SK-N-SH (cell line): ENCODE measurements around the gene MYDGF. TPM values are rescaled to one million over a fixed set of nuclear protein-coding genes. Genes with fewer than 3 reads are reported as not detected.

Experiments
- CTCF ChIA-PET: fragments of 300-600, 350-600 bp; formaldehyde crosslinking; extraction: SDS; loops from one replicate; lab custom pipeline; 2021; lab: Yijun Ruan, JAX
- POLR2A ChIA-PET: fragments of 350-600 bp; sonication (Branson Sonifier 250); formaldehyde crosslinking; extraction: SDS; loops from one replicate; lab custom pipeline; 2020; ENCODE audit warnings: antibody characterized with exemption, inconsistent platforms; lab: Yijun Ruan, JAX
- DNase-seq: peaks from one replicate; pipeline ENCODE4 v3.0.0; 2012
- H2AFZ ChIP-seq: fragments of 200-600 bp; sonication (generic); 2 replicates; pipeline ENCODE4 v1.8.1; 2016; ENCODE audit warnings: antibody characterized with exemption, mild to moderate bottlenecking, low read depth
- H3F3A ChIP-seq: fragments of 200-600 bp; sonication (generic); replicated peaks from 2 replicates; pipeline ENCODE3; 2016; ENCODE audit warnings: antibody characterized with exemption, mild to moderate bottlenecking; ENCODE audit not compliant: insufficient read depth
- H3K27ac ChIP-seq, 2 experiments: fragments of 200-500 bp in 1 of 2; fragments of 200-600 bp in 1 of 2; sonication (Bioruptor generic) in 1 of 2; sonication (generic), shearing (Covaris generic) in 1 of 2; 2 replicates each; pipeline versions ENCODE4 v1.5.1 to v1.6.1; 2014 to 2016; ENCODE audit warnings: low read depth in 2 of 2, inconsistent platforms in 1 of 2, low read length in 1 of 2, mild to moderate bottlenecking in 1 of 2, mixed read lengths in 1 of 2
- H3K27me3 ChIP-seq: fragments of 200-600 bp; sonication (generic), shearing (Covaris generic); 2 replicates; pipeline ENCODE4 v1.6.1; 2016; ENCODE audit warnings: mixed run types; ENCODE audit not compliant: insufficient read depth
- H3K36me3 ChIP-seq, 2 experiments: fragments of 200-500 bp in 1 of 2; fragments of 200-600 bp in 1 of 2; sonication (Bioruptor generic) in 1 of 2; sonication (generic) in 1 of 2; replicated peaks in 1 of 2; 2 replicates each; pipeline versions ENCODE3 to v1.5.1; 2014 to 2016; ENCODE audit warnings: low read length in 1 of 2, mild to moderate bottlenecking in 1 of 2; ENCODE audit not compliant: insufficient read depth in 2 of 2, control insufficient read depth in 1 of 2
- H3K4me1 ChIP-seq, 2 experiments: fragments of 200-500 bp in 1 of 2; fragments of 200-600 bp in 1 of 2; sonication (Bioruptor generic) in 1 of 2; sonication (generic), shearing (Covaris generic) in 1 of 2; 2 replicates each; pipeline versions ENCODE4 v1.5.1 to v1.6.1; 2014 to 2016; ENCODE audit warnings: low read depth in 1 of 2, low read length in 1 of 2, mixed run types in 1 of 2; ENCODE audit not compliant: insufficient read depth in 2 of 2, control insufficient read depth in 1 of 2
- H3K4me2 ChIP-seq: fragments of 200-600 bp; sonication (generic), shearing (Covaris generic); 2 replicates; pipeline ENCODE4 v1.6.1; 2017; ENCODE audit warnings: mixed run types
- H3K4me3 ChIP-seq, 2 experiments: fragments of 200-500 bp in 1 of 2; fragments of 200-600 bp in 1 of 2; sonication (Bioruptor generic) in 1 of 2; sonication (generic), shearing (Covaris generic) in 1 of 2; 2 replicates each; pipeline versions ENCODE4 v1.5.1 to v1.8.1; 2014 to 2016; ENCODE audit warnings: low read depth in 2 of 2, inconsistent platforms in 1 of 2, low read length in 1 of 2, mild to moderate bottlenecking in 1 of 2, mixed read lengths in 1 of 2, moderate library complexity in 1 of 2
- H3K79me2 ChIP-seq: fragments of 200-600 bp; sonication (generic); 2 replicates; pipeline ENCODE4 v1.8.1; 2017; ENCODE audit warnings: mild to moderate bottlenecking; ENCODE audit not compliant: insufficient read depth
- H3K9ac ChIP-seq: fragments of 200-600 bp; sonication (generic); 2 replicates; pipeline ENCODE4 v1.6.1; 2017; ENCODE audit warnings: mixed run types
- H3K9me2 ChIP-seq: fragments of 200-600 bp; sonication (generic); 2 replicates; pipeline ENCODE4 v1.6.1; 2017; ENCODE audit warnings: mixed run types
- H3K9me3 ChIP-seq: fragments of 200-600 bp; sonication (generic); 2 replicates; pipeline ENCODE4 v1.6.1; 2017; ENCODE audit warnings: mixed run types, mild to moderate bottlenecking, moderate library complexity
- H4K20me1 ChIP-seq: fragments of 200-600 bp; sonication (generic); 2 replicates; pipeline ENCODE4 v1.6.1; 2017; ENCODE audit warnings: mild to moderate bottlenecking, mixed run types; ENCODE audit not compliant: insufficient read depth
- CHD2 ChIP-seq: fragments of 150-350 bp; IDR thresholded peaks from 2 replicates; pipeline ENCODE4 v1.6.1; 2018; ENCODE audit warnings: low read length; ENCODE audit not compliant: partially characterized antibody
- FOSL2 ChIP-seq: IDR thresholded peaks from 2 replicates; pipeline ENCODE4 v1.4.0; 2012; ENCODE audit warnings: low read depth, mild to moderate bottlenecking, moderate library complexity, borderline replicate concordance
- FOXJ3 ChIP-seq: sonication (generic); formaldehyde crosslinking; IDR thresholded peaks from 2 replicates; pipeline ENCODE4 v1.5.1; 2020; ENCODE audit warnings: mild to moderate bottlenecking, missing genetic modification reagents
- FOXM1 ChIP-seq: IDR thresholded peaks from 2 replicates; pipeline ENCODE4 v1.4.0; 2012; ENCODE audit warnings: low read depth, mild to moderate bottlenecking
- GABPA ChIP-seq: IDR thresholded peaks from 2 replicates; pipeline ENCODE4 v1.4.0; 2012; ENCODE audit warnings: low read depth, mild to moderate bottlenecking
- GATA2 ChIP-seq: sonication (generic); formaldehyde crosslinking; IDR thresholded peaks from 2 replicates; pipeline ENCODE4 v1.5.0; 2020; ENCODE audit warnings: mild to moderate bottlenecking, missing genetic modification reagents
- NFIC ChIP-seq: IDR thresholded peaks from 2 replicates; pipeline ENCODE4 v1.4.0; 2012; ENCODE audit warnings: borderline replicate concordance
- NRF1 ChIP-seq: IDR thresholded peaks from 2 replicates; pipeline ENCODE4 v1.6.1; 2012; ENCODE audit warnings: low read depth, mild to moderate bottlenecking, low read length
- RFX5 ChIP-seq: IDR thresholded peaks from 2 replicates; pipeline ENCODE4 v1.6.1; 2012; ENCODE audit warnings: mild to moderate bottlenecking, improper control_type of control experiment, low read length
- SMC3 ChIP-seq: IDR thresholded peaks from 2 replicates; pipeline ENCODE4 v1.6.1; 2012; ENCODE audit warnings: low read depth, low read length, improper control_type of control experiment
- TEAD4 ChIP-seq: IDR thresholded peaks from 2 replicates; pipeline ENCODE4 v1.4.0; 2012; ENCODE audit warnings: mild to moderate bottlenecking, borderline replicate concordance; ENCODE audit not compliant: insufficient read depth
- USF2 ChIP-seq: fragments of 150-350 bp; IDR thresholded peaks from 2 replicates; pipeline ENCODE4 v1.6.1; 2017; ENCODE audit warnings: antibody characterized with exemption, low read length, low read depth, borderline replicate concordance
- WGBS: methylation state at CpG from one replicate; pipeline ENCODE4 v1.1.6; 2017; ENCODE audit warnings: low lambda C conversion rate; 5-methylcytosine and 5-hydroxymethylcytosine counted together
- polyA plus RNA-seq, 3 experiments: library from polyadenylated mRNA; depleted of rRNA; stranded (reverse); fragments of >200 nt; gene quantifications; 2 replicates each; pipeline ENCODE4 v1.2.3, GENCODE V29; 2012
- TF ChIP-seq, protein P1 (sequence below): IDR thresholded peaks from 2 replicates; pipeline ENCODE4 v1.4.0; 2012; ENCODE audit warnings: low read depth, borderline replicate concordance

Gene MYDGF
- polyA plus RNA-seq, 1 of the 3 experiments (the other 2 are of a cell fraction), result 312 TPM

- Histone ChIP-seq H3K9ac (no peak overlapping the region), H3K27ac (no peak overlapping the region), H3K36me3 (peaks cover 30 to 38% of the 10 kb centered on the region in 2 experiments), H3K9me3 (no peaks in the 10 kb centered on the region), H2AFZ (no peak overlapping the region), H3F3A (peaks cover 9% of the 10 kb centered on the region), H3K27me3 (no peaks in the 10 kb centered on the region), H3K4me3 (no peak overlapping the region), H3K4me1 (peaks cover 12 to 19% of the 10 kb centered on the region in 2 experiments; a peak in 3 of 4 replicates), H4K20me1 (no peaks in the 10 kb centered on the region), H3K9me2 (no peaks in the 10 kb centered on the region), H3K79me2 (peaks cover 78% of the 10 kb centered on the region), H3K4me2 (no peak overlapping the region)
- ChIA-PET POLR2A (no interaction called here), CTCF (no interaction called here)
- 98% methylated on average over 9 of the region's 11 CpGs for WGBS
- peak; percentile 9 for DNase-seq
- no peak for TF ChIP-seq TEAD4
- no peak for TF ChIP-seq FOXM1
- TF ChIP-seq RFX5, result no peak
- no peak for TF ChIP-seq NFIC
- TF ChIP-seq GABPA, result no peak
- TF ChIP-seq SMC3, result no peak
- TF ChIP-seq, protein P1, sequence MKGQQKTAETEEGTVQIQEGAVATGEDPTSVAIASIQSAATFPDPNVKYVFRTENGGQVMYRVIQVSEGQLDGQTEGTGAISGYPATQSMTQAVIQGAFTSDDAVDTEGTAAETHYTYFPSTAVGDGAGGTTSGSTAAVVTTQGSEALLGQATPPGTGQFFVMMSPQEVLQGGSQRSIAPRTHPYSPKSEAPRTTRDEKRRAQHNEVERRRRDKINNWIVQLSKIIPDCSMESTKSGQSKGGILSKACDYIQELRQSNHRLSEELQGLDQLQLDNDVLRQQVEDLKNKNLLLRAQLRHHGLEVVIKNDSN, result no peak
- TF ChIP-seq CHD2, result no peak
Measured at GRCh38 chr19:4719499-4719866, 49.3 kb upstream of the MYDGF start.

GRCh38 chr19:4717966-4718701, 48.0 kb upstream of the MYDGF start:
- Histone ChIP-seq H3K9me2 (no peaks in the 10 kb centered on the region), H4K20me1 (no peaks in the 10 kb centered on the region), H3K9ac (no peak overlapping the region), H3K36me3 (peaks cover 32 to 43% of the 10 kb centered on the region in 2 experiments), H3K4me1 (peaks cover 12 to 29% of the 10 kb centered on the region in 2 experiments; a peak in 3 of 4 replicates), H3K4me2 (peak overlapping the region; percentile 59; the same call in 1 of the 2 replicates)
- POLR2A ChIA-PET, result no interaction called here
- no peak for TF ChIP-seq CHD2
- no peak for TF ChIP-seq FOSL2
- no peak for TF ChIP-seq USF2
- no peak for TF ChIP-seq GATA2 (CRISPR knock-in tag)
- no peak for TF ChIP-seq NFIC
- TF ChIP-seq FOXJ3 (CRISPR knock-in tag), result no peak
- no peak for TF ChIP-seq TEAD4
- TF ChIP-seq, protein P1, result no peak
- TF ChIP-seq NRF1, result no peak
- TF ChIP-seq, all 33 proteins: peak for 0
- Histone ChIP-seq H2AFZ (no peak overlapping the region), H3K9me3 (no peaks in the 10 kb centered on the region), H3K27ac (peak overlapping the region in 1 of 2 experiments; percentile 55; a peak in 2 of 4 replicates), H3K4me3 (no peak overlapping the region), H3F3A (peaks cover 14% of the 10 kb centered on the region), H3K27me3 (no peaks in the 10 kb centered on the region), H3K79me2 (peaks cover 76% of the 10 kb centered on the region)
- DNase-seq, result peak; percentile 11
- 81% methylated on average over 11 of the region's 15 CpGs for WGBS
- CTCF ChIA-PET, result interaction anchor here (0.6 to 1.6 kb wide), 4 partner anchors 15 to 215 kb away, joined by 3 to 4 read pairs (median 4); no protein-coding TSS in a partner anchor
